H9 (cell line): ENCODE results near the gene TXLNG. TPM values are rescaled to one million over a fixed set of nuclear protein-coding genes. Genes with fewer than 3 reads are reported as not detected.

Experiments
- DNase-seq: peaks from one replicate; pipeline ENCODE4 v3.0.0-alpha.2; 2017
- H2AFZ ChIP-seq: one replicate; pipeline ENCODE4 v1.6.1; 2013; ENCODE audit warnings: mild to moderate bottlenecking, low read length, control low read depth, moderate library complexity
- H2AK5ac ChIP-seq: 2 replicates; pipeline ENCODE4 v1.6.1; 2013; ENCODE audit warnings: low read length, control low read depth, mixed read lengths; ENCODE audit not compliant: insufficient read length
- H2BK120ac ChIP-seq: one replicate; pipeline ENCODE4 v1.6.1; 2013; ENCODE audit warnings: low read depth, mild to moderate bottlenecking, low read length, control low read depth, inconsistent platforms; ENCODE audit not compliant: poor library complexity, severe bottlenecking
- H2BK12ac ChIP-seq: 2 replicates; pipeline ENCODE4 v1.6.1; 2013; ENCODE audit warnings: low read length, control low read depth, mixed read lengths, low read depth; ENCODE audit not compliant: insufficient read length
- H2BK15ac ChIP-seq: 2 replicates; pipeline ENCODE4 v1.6.1; 2013; ENCODE audit warnings: low read depth, low read length, control low read depth
- H2BK20ac ChIP-seq: one replicate; pipeline ENCODE4 v1.6.1; 2013; ENCODE audit warnings: low read depth, mild to moderate bottlenecking, low read length, control low read depth, inconsistent platforms; ENCODE audit not compliant: poor library complexity, severe bottlenecking
- H2BK5ac ChIP-seq: 2 replicates; pipeline ENCODE4 v1.6.1; 2013; ENCODE audit warnings: low read length, control low read depth, mixed read lengths; ENCODE audit not compliant: insufficient read length
- H3K14ac ChIP-seq: 2 replicates; pipeline ENCODE4 v1.6.1; 2013; ENCODE audit warnings: low read length, control low read depth; ENCODE audit not compliant: insufficient read depth
- H3K18ac ChIP-seq: 2 replicates; pipeline ENCODE4 v1.6.1; 2013; ENCODE audit warnings: low read depth, mild to moderate bottlenecking, mixed read lengths, low read length, control low read depth; ENCODE audit not compliant: insufficient read length
- H3K23ac ChIP-seq: 2 replicates; pipeline ENCODE4 v1.6.1; 2013; ENCODE audit warnings: low read length, control low read depth, mixed read lengths, low read depth; ENCODE audit not compliant: insufficient read length
- H3K23me2 ChIP-seq: 2 replicates; pipeline ENCODE4 v1.6.1; 2013; ENCODE audit warnings: low read depth, mild to moderate bottlenecking, mixed read lengths, low read length, control low read depth; ENCODE audit not compliant: insufficient read length, poor library complexity, severe bottlenecking
- H3K27ac ChIP-seq: 2 replicates; pipeline ENCODE4 v1.5.1; 2013; ENCODE audit warnings: low read length, control low read depth, mixed read lengths, low read depth; ENCODE audit not compliant: insufficient read length
- H3K27me3 ChIP-seq: 2 replicates; pipeline ENCODE4 v1.6.1; 2013; ENCODE audit warnings: low read length, control low read depth, inconsistent platforms; ENCODE audit not compliant: insufficient read depth
- H3K4ac ChIP-seq: 2 replicates; pipeline ENCODE4 v1.6.1; 2013; ENCODE audit warnings: low read depth, mild to moderate bottlenecking, control low read depth, inconsistent platforms, low read length, moderate library complexity
- H3K4me1 ChIP-seq: 2 replicates; pipeline ENCODE4 v1.6.1; 2013; ENCODE audit warnings: low read length, control low read depth, inconsistent platforms; ENCODE audit not compliant: insufficient read depth
- H3K4me2 ChIP-seq: 2 replicates; pipeline ENCODE4 v1.6.1; 2013; ENCODE audit warnings: low read length, control low read depth, mixed read lengths; ENCODE audit not compliant: insufficient read length, insufficient read depth
- H3K56ac ChIP-seq: 2 replicates; pipeline ENCODE4 v1.6.1; 2013; ENCODE audit warnings: low read depth, mild to moderate bottlenecking, mixed read lengths, low read length, control low read depth; ENCODE audit not compliant: insufficient read length
- H3K79me1 ChIP-seq: 2 replicates; pipeline ENCODE4 v1.6.1; 2013; ENCODE audit warnings: low read depth, mild to moderate bottlenecking, moderate library complexity, low read length, control low read depth, inconsistent platforms; ENCODE audit not compliant: insufficient read depth, poor library complexity, severe bottlenecking
- H3K79me2 ChIP-seq: 2 replicates; pipeline ENCODE4 v1.6.1; 2013; ENCODE audit warnings: low read length, control low read depth, inconsistent platforms; ENCODE audit not compliant: insufficient read depth
- H3K9ac ChIP-seq: 2 replicates; pipeline ENCODE4 v1.6.1; 2013; ENCODE audit warnings: low read length, control low read depth, mixed read lengths; ENCODE audit not compliant: insufficient read length; ENCODE audit errors: extremely low read depth
- H3K9me3 ChIP-seq: one replicate; pipeline ENCODE4 v1.6.1; 2013; ENCODE audit warnings: low read depth, low read length, inconsistent platforms; ENCODE audit not compliant: control insufficient read depth
- H3T11ph ChIP-seq: one replicate; pipeline ENCODE4 v1.6.1; 2013; ENCODE audit warnings: mild to moderate bottlenecking, low read length, control low read depth, inconsistent platforms
- H4K20me1 ChIP-seq: one replicate; pipeline ENCODE4 v1.6.1; 2013; ENCODE audit not compliant: control insufficient read depth, insufficient read length, insufficient read depth
- H4K5ac ChIP-seq: 2 replicates; pipeline ENCODE4 v1.6.1; 2013; ENCODE audit warnings: low read depth, mild to moderate bottlenecking, mixed read lengths, low read length, control low read depth; ENCODE audit not compliant: insufficient read length
- H4K8ac ChIP-seq: replicated peaks from 2 replicates; pipeline ENCODE4 v1.6.1; 2013; ENCODE audit warnings: low read length, control low read depth, mixed read lengths, low read depth; ENCODE audit not compliant: insufficient read length
- H4K91ac ChIP-seq: 2 replicates; pipeline ENCODE4 v1.6.1; 2013; ENCODE audit warnings: low read depth, mild to moderate bottlenecking, moderate library complexity, mixed read lengths, low read length, control low read depth; ENCODE audit not compliant: insufficient read length
- H3K27ac Mint-ChIP-seq, 3 experiments: 2 replicates in 2 of 3; 3 replicates in 1 of 3; pipeline ENCODE4 v1.8.0; 2020 to 2021; ENCODE audit warnings: mixed read lengths in 3 of 3, mild to moderate bottlenecking in 1 of 3, moderate library complexity in 1 of 3
- H3K27me3 Mint-ChIP-seq: 2 replicates; pipeline ENCODE4 v1.8.0; 2021; ENCODE audit warnings: low read depth, mild to moderate bottlenecking, moderate library complexity, mixed read lengths
- H3K36me3 Mint-ChIP-seq, 3 experiments: 2 replicates in 2 of 3; 3 replicates in 1 of 3; pipeline ENCODE4 v1.8.0; 2020 to 2021; ENCODE audit warnings: low read depth in 3 of 3, mixed read lengths in 3 of 3; ENCODE audit not compliant: insufficient read depth in 1 of 3
- H3K4me1 Mint-ChIP-seq, 2 experiments: 2 replicates each; pipeline ENCODE4 v1.8.0; 2020; ENCODE audit warnings: mixed read lengths in 2 of 2
- H3K4me3 Mint-ChIP-seq, 2 experiments: 2 replicates in 1 of 2; 3 replicates in 1 of 2; pipeline ENCODE4 v1.8.0; 2020 to 2021; ENCODE audit warnings: mild to moderate bottlenecking in 2 of 2, mixed read lengths in 2 of 2, moderate library complexity in 1 of 2
- H3K9me3 Mint-ChIP-seq, 2 experiments: 2 replicates in 1 of 2; 3 replicates in 1 of 2; pipeline ENCODE4 v1.8.0; 2020; ENCODE audit warnings: mild to moderate bottlenecking in 2 of 2, mixed read lengths in 2 of 2, moderate library complexity in 1 of 2
- CTCF ChIP-seq: fragments of 200-600 bp; sonication (generic); conservative IDR thresholded peaks from 3 replicates; pipeline ENCODE4 v1.8.0; 2021; ENCODE audit warnings: antibody characterized with exemption, mild to moderate bottlenecking
- WGBS: extraction: QIAGEN DNeasy Blood & Tissue Kit; methylation state at CpG from one replicate; pipeline ENCODE4 v1.1.7; 2013; ENCODE audit warnings: missing lambda C conversion rate, low lambda C conversion rate, mixed read lengths; ENCODE audit not compliant: insufficient read length; ENCODE audit errors: extremely low coverage; 5-methylcytosine and 5-hydroxymethylcytosine counted together
- total RNA-seq: library from RNA; stranded (reverse); gene quantifications from 2 replicates; pipeline ENCODE4 v1.2.1, GENCODE V29; 2021

Gene TXLNG
- total RNA-seq, 1 experiment from 2014 or later = 90.7 TPM

DNA sequence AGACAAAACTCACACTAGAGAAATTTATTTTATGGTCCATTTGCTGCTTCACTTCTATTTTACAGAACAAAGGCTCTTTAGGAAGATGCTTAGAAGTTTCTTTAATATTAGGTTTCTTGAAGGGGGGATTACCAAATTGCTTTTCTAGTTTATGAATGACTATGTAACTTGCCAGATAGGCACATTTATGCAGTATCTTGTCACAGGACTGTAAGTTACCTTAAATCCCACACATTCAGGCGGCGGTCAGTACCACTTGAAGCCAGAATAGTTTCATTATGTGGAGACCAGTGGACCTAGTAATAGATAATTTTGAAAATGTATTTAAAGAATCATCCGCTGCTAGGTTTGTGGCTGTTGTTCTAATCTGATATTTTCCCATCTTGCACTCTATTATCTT lies 65.6 kb downstream of the TXLNG start:
- no peak overlapping the region for H3K56ac ChIP-seq
- H3K18ac ChIP-seq = no peak overlapping the region
- Mint-ChIP-seq H3K9me3 (peaks cover under 1% of the 10 kb centered on the region in 2 experiments; a peak in 2 of 5 replicates), H3K4me3 (no peak overlapping the region), H3K27ac (peak overlapping the region in 1 of 3 experiments; percentile 79; a peak in 2 of 7 replicates), H3K27me3 (no peaks in the 10 kb centered on the region), H3K36me3 (peaks cover 63 to 94% (median 91%) of the 10 kb centered on the region in 3 experiments; a peak in 6 of 7 replicates), H3K4me1 (peaks cover 3 to 4% of the 10 kb centered on the region in 2 experiments; a peak in 2 of 4 replicates)
- no peak overlapping the region for H2BK15ac ChIP-seq
- no peak overlapping the region for H3K27ac ChIP-seq
- no peak overlapping the region for H4K5ac ChIP-seq
- no peak overlapping the region for H3K14ac ChIP-seq
- no peak overlapping the region for H4K8ac ChIP-seq
- H4K91ac ChIP-seq = no peak overlapping the region
- no peak overlapping the region for H2BK5ac ChIP-seq
- peaks cover 3% of the 10 kb centered on the region for H3K79me1 ChIP-seq
- H2BK20ac ChIP-seq = no peak overlapping the region
- H2AK5ac ChIP-seq = no peak overlapping the region
- no peaks in the 10 kb centered on the region for H3K9me3 ChIP-seq
- H3K79me2 ChIP-seq = no peaks in the 10 kb centered on the region
- no peak overlapping the region for H2AFZ ChIP-seq
- no peaks in the 10 kb centered on the region for H3K27me3 ChIP-seq
- H3K23ac ChIP-seq = no peak overlapping the region
- no peak for DNase-seq
- WGBS = no CpG with 5 or more reads among the region's 3 CpGs
- H3K4ac ChIP-seq = no peak overlapping the region
- no peaks in the 10 kb centered on the region for H3K4me1 ChIP-seq
- H3T11ph ChIP-seq = no peak overlapping the region
- no peaks in the 10 kb centered on the region for H4K20me1 ChIP-seq
- no peak for TF ChIP-seq CTCF
- H2BK120ac ChIP-seq = no peak overlapping the region
- no peaks in the 10 kb centered on the region for H3K23me2 ChIP-seq
- H2BK12ac ChIP-seq = no peak overlapping the region
- H3K4me2 ChIP-seq = no peak overlapping the region
- no peak overlapping the region for H3K9ac ChIP-seq
